Astrocyte (in vitro differentiated cells and primary cell): ENCODE results near the gene PALLD. TPM values are rescaled to one million over a fixed set of nuclear protein-coding genes. Genes with fewer than 3 reads are reported as not detected.

Experiments
- DNase-seq: peaks from one replicate; pipeline ENCODE4 v3.0.0-alpha.2; 2010; ENCODE audit warnings: low read depth
- FAIRE-seq: peaks from 2 replicates; lab custom pipeline; 2011; peaks lifted over from hg19 to GRCh38; lab: Jason Lieb, UNC
- H2AFZ ChIP-seq: 2 replicates; pipeline ENCODE4 v1.6.0; 2012; ENCODE audit warnings: low read depth, low read length, inconsistent platforms
- H3K27ac ChIP-seq: 2 replicates; pipeline ENCODE4 v1.5.1; 2011; ENCODE audit warnings: low read depth, low read length, inconsistent platforms
- H3K27me3 ChIP-seq: 2 replicates; pipeline ENCODE4 v1.6.0; 2011; ENCODE audit warnings: low read length, inconsistent platforms; ENCODE audit not compliant: insufficient read depth
- H3K36me3 ChIP-seq: 2 replicates; pipeline ENCODE4 v1.5.1; 2011; ENCODE audit warnings: low read length, inconsistent platforms; ENCODE audit not compliant: insufficient read depth
- H3K4me1 ChIP-seq: 2 replicates; pipeline ENCODE4 v1.5.1; 2011; ENCODE audit warnings: low read length, inconsistent platforms; ENCODE audit not compliant: insufficient read depth
- H3K4me2 ChIP-seq: 2 replicates; pipeline ENCODE4 v1.6.0; 2012; ENCODE audit warnings: low read length, inconsistent platforms
- H3K4me3 ChIP-seq: 2 replicates; pipeline ENCODE4 v1.5.1; 2011; ENCODE audit warnings: low read depth, mild to moderate bottlenecking, low read length, inconsistent platforms; ENCODE audit not compliant: insufficient read depth
- H3K79me2 ChIP-seq: 2 replicates; pipeline ENCODE4 v1.6.0; 2012; ENCODE audit warnings: mild to moderate bottlenecking, low read length, inconsistent platforms; ENCODE audit not compliant: insufficient read depth
- H3K9ac ChIP-seq: 2 replicates; pipeline ENCODE4 v1.6.0; 2012; ENCODE audit warnings: mild to moderate bottlenecking, low read length, inconsistent platforms
- H3K9me3 ChIP-seq: 2 replicates; pipeline ENCODE4 v1.5.1; 2012; ENCODE audit warnings: low read depth, mild to moderate bottlenecking, low read length, inconsistent platforms; ENCODE audit not compliant: insufficient read depth
- H4K20me1 ChIP-seq: 2 replicates; pipeline ENCODE4 v1.6.0; 2012; ENCODE audit warnings: low read length, inconsistent platforms; ENCODE audit not compliant: insufficient read depth
- H3K27ac Mint-ChIP-seq: one replicate; pipeline ENCODE4 v1.8.0; 2021; ENCODE audit warnings: mild to moderate bottlenecking, mixed read lengths; ENCODE audit not compliant: unreplicated experiment
- H3K27me3 Mint-ChIP-seq: one replicate; pipeline ENCODE4 v1.8.0; 2021; ENCODE audit warnings: low read depth, mixed read lengths; ENCODE audit not compliant: unreplicated experiment
- H3K36me3 Mint-ChIP-seq: one replicate; pipeline ENCODE4 v1.8.0; 2021; ENCODE audit warnings: low read depth, mixed read lengths; ENCODE audit not compliant: unreplicated experiment
- H3K4me1 Mint-ChIP-seq: one replicate; pipeline ENCODE4 v1.8.0; 2021; ENCODE audit warnings: low read depth, mixed read lengths; ENCODE audit not compliant: unreplicated experiment
- H3K4me3 Mint-ChIP-seq: one replicate; pipeline ENCODE4 v1.8.0; 2021; ENCODE audit warnings: mild to moderate bottlenecking, moderate library complexity, mixed read lengths; ENCODE audit not compliant: unreplicated experiment
- H3K9me3 Mint-ChIP-seq: one replicate; pipeline ENCODE4 v1.8.0; 2021; ENCODE audit warnings: mild to moderate bottlenecking, mixed read lengths; ENCODE audit not compliant: unreplicated experiment
- EZH2 ChIP-seq: IDR thresholded peaks from 2 replicates; pipeline ENCODE4 v1.6.1; 2012; ENCODE audit warnings: mild to moderate bottlenecking, low read length, inconsistent platforms; ENCODE audit not compliant: insufficient read depth
- total RNA-seq: library from RNA; stranded (reverse); gene quantifications from 2 replicates; pipeline ENCODE4 v1.2.1, GENCODE V29; 2021
- TF ChIP-seq, protein P1 (sequence below): IDR thresholded peaks from 2 replicates; pipeline ENCODE4 v1.5.1; 2011; ENCODE audit warnings: low read depth, mild to moderate bottlenecking, inconsistent platforms, low read length, moderate library complexity; ENCODE audit not compliant: insufficient read depth

PALLD gene
- total RNA-seq, 1 donor from 2014 or later: 498 TPM

DNA sequence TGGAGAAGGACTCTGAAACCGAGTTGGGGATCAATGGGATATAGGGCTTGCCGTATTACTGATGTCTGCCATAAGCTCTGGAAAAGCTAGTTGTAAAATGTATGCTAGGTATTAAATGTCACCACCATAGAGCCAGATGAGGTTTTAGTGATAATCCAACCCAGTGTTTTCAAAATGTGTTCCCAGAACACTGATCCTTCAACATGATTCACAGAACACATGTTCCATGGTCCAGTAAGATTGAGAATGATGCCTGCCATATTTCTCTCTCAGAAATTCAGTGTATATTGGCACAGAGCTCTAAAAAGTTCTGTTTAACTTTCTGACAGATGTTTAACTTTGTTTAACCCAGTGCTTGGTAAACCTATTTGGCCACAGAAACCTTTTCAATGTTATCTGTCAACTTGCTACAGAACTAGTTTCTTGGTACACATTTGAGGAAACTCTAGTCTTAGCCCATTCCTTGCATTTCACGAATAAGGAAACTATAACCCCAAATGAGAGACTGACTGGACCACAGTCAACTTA is 160.2 kb downstream of the PALLD start:
- Mint-ChIP-seq H3K36me3 (peaks cover 5% of the 10 kb centered on the region), H3K4me3 (no peak overlapping the region), H3K4me1 (peaks cover 67% of the 10 kb centered on the region), H3K27ac (peak overlapping the region; percentile 71), H3K9me3 (no peaks in the 10 kb centered on the region), H3K27me3 (no peaks in the 10 kb centered on the region)
- Histone ChIP-seq H3K9me3 (no peaks in the 10 kb centered on the region), H3K27ac (no peak overlapping the region), H2AFZ (no peak overlapping the region), H3K4me2 (no peak overlapping the region), H3K79me2 (peaks cover 90% of the 10 kb centered on the region), H3K4me1 (peaks cover 14% of the 10 kb centered on the region), H4K20me1 (peaks cover 12% of the 10 kb centered on the region), H3K36me3 (no peaks in the 10 kb centered on the region), H3K27me3 (no peaks in the 10 kb centered on the region), H3K4me3 (no peak overlapping the region), H3K9ac (no peak overlapping the region)
- DNase-seq (no peak), FAIRE-seq (no peak)
- TF ChIP-seq, protein P1, sequence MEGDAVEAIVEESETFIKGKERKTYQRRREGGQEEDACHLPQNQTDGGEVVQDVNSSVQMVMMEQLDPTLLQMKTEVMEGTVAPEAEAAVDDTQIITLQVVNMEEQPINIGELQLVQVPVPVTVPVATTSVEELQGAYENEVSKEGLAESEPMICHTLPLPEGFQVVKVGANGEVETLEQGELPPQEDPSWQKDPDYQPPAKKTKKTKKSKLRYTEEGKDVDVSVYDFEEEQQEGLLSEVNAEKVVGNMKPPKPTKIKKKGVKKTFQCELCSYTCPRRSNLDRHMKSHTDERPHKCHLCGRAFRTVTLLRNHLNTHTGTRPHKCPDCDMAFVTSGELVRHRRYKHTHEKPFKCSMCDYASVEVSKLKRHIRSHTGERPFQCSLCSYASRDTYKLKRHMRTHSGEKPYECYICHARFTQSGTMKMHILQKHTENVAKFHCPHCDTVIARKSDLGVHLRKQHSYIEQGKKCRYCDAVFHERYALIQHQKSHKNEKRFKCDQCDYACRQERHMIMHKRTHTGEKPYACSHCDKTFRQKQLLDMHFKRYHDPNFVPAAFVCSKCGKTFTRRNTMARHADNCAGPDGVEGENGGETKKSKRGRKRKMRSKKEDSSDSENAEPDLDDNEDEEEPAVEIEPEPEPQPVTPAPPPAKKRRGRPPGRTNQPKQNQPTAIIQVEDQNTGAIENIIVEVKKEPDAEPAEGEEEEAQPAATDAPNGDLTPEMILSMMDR: no peak
- TF ChIP-seq EZH2: no peak

DNA sequence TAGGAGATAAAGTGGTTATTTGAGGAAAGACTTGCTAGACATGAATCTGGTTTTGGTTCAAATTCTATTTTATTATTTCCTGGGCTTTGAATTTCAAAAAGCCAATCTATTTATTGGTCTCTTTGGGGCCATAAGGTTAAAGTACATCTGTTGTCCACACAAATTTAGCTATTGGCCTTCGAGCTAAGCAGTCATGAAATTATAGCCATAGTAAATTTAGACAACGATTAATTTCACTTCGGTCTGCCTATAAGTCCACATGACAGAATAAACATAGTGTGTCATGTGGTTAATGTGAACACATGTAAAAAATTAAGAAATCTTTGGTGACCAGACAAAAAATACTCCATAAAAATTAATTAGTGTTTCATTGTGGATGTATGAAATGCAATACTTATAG is 161.9 kb downstream of the PALLD start:
- H3K27ac ChIP-seq: no peak overlapping the region
- peaks cover 71% of the 10 kb centered on the region for H3K4me1 Mint-ChIP-seq
- no peaks in the 10 kb centered on the region for H3K9me3 ChIP-seq
- H3K9ac ChIP-seq: no peak overlapping the region
- TF ChIP-seq, protein P1: no peak
- TF ChIP-seq EZH2: no peak
- H3K27me3 Mint-ChIP-seq: no peaks in the 10 kb centered on the region
- no peak overlapping the region for H2AFZ ChIP-seq
- peaks cover 5% of the 10 kb centered on the region for H3K36me3 Mint-ChIP-seq
- no peak overlapping the region for H3K4me3 ChIP-seq
- H3K27me3 ChIP-seq: peaks cover 3% of the 10 kb centered on the region
- no peaks in the 10 kb centered on the region for H3K9me3 Mint-ChIP-seq
- peaks cover 14% of the 10 kb centered on the region for H3K4me1 ChIP-seq
- FAIRE-seq (peak; percentile 9), DNase-seq (no peak)
- no peaks in the 10 kb centered on the region for H3K36me3 ChIP-seq
- peaks cover 24% of the 10 kb centered on the region for H4K20me1 ChIP-seq
- no peak overlapping the region for H3K27ac Mint-ChIP-seq
- no peak overlapping the region for H3K4me2 ChIP-seq
- peaks cover 91% of the 10 kb centered on the region for H3K79me2 ChIP-seq
- no peak overlapping the region for H3K4me3 Mint-ChIP-seq

DNA sequence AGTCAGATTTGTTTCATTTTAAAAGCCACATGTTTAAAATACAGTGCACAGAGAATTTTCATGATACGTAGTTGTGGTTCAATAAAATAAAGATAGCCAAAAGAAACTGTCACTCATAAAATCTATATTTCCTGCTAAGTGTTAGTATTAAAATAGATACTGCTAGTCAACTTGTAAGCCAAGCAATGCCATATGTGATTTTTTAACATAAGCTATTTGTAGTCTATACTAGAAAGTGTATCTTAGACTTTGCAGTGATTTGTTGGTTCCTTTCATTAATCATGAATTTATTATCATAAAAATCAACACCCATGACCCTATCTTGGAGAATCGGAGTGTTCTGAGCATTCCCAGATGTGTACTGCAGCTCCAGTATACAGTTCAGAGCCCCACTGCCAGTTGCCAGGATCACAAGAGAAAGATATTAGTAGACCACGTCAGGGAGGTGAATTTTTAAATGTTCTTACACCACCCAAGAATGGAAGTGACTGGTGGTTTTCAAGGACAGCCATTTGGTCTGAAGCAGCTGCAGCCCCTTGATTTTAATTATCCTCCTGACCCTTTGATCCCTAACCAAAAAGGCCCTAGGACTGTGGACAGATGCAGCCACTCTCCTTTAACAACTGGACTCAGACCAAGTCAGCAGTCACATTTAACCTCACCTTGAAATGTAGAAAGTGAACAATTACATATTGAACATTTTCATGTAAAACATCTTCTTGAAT is 163.1 kb downstream of the PALLD start:
- Mint-ChIP-seq H3K4me3 (no peak overlapping the region), H3K9me3 (no peaks in the 10 kb centered on the region), H3K27me3 (no peaks in the 10 kb centered on the region), H3K27ac (peak overlapping the region; percentile 20), H3K4me1 (peaks cover 76% of the 10 kb centered on the region), H3K36me3 (peaks cover 5% of the 10 kb centered on the region)
- Histone ChIP-seq H3K4me3 (no peak overlapping the region), H3K9me3 (no peaks in the 10 kb centered on the region), H3K27me3 (peaks cover 3% of the 10 kb centered on the region), H3K36me3 (no peaks in the 10 kb centered on the region), H3K79me2 (peaks cover 91% of the 10 kb centered on the region), H4K20me1 (peaks cover 24% of the 10 kb centered on the region), H3K4me1 (peaks cover 14% of the 10 kb centered on the region), H3K9ac (no peak overlapping the region), H2AFZ (no peak overlapping the region), H3K27ac (no peak overlapping the region), H3K4me2 (no peak overlapping the region)
- TF ChIP-seq, protein P1: no peak
- no peak for TF ChIP-seq EZH2
- DNase-seq (no peak), FAIRE-seq (peak; percentile 17)
